GM12865 (cell line): ENCODE measurements around the gene MCC.

ENCODE experiments used
- DNase-seq: peaks from one replicate; pipeline ENCODE4 v3.0.0; 2010; ENCODE audit warnings: low read depth
- H3K4me3 ChIP-seq: 2 replicates; pipeline ENCODE4 v1.5.1; 2011; ENCODE audit warnings: mild to moderate bottlenecking, low read depth, low read length, control low read depth
- CTCF ChIP-seq: IDR thresholded peaks from 2 replicates; pipeline ENCODE4 v1.5.1; 2011; ENCODE audit warnings: low read length, control low read depth, low read depth, inconsistent platforms; ENCODE audit not compliant: insufficient read depth; ENCODE audit errors: missing control alignments

Gene MCC

GRCh38 chr5:113176196-113176595 lies 312.1 kb downstream of the MCC start:
- no peak for DNase-seq

DNA sequence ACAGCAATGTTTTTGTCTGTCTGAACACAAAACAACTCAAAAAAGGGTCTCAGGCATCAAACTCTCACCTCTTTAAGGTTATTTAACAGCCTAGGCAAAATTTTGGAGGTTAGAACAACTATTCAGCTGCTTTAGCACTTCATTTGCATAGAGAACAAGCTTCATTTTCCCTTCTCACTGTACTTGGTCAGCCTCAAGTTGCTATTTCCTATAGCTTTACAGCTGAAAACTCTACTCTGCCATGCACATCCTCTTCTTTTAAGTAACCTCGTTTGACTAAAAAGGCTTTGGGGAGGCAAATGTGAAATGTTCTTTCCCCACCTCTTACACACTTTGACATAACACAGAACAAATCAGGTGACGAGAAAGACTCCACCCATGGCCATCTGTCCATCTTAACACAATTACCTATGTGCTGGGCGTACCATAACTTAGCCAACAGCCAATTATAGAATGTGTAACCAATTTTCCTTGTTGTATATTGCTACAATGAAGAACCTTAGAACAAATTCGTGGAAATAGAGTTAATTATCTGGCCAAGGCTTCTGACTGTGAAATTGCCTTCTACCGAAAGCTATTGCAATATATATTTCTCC lies 315.9 kb downstream of the MCC start:
- TF ChIP-seq CTCF: no peak
- peak; percentile 19 for DNase-seq
- no peak overlapping the region for H3K4me3 ChIP-seq

More at GRCh38 chr5:113176196-113176595, 312.1 kb downstream of the MCC start:
- TF ChIP-seq CTCF: no peak
- H3K4me3 ChIP-seq: no peak overlapping the region

DNA sequence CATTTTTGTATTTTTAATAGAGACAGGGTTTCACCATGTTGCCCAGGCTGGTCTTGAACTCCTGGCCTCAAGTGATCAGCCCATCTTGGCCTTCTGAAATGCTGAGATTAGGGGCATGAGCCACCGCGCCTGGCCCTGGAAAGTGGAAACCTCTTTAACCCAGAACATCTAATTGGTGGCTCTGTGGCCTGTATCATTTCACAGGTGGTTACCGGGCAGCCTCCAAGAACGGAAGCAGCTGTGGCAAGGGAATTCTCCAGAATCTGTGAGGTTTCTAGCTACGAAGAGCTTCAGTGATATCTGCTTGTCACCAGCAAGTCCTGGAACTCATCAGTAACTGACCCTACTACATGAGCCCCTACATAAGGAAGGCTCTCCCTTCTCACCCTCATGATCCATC lies 316.7 kb downstream of the MCC start:
- no peak for DNase-seq
- no peak for TF ChIP-seq CTCF
- H3K4me3 ChIP-seq: no peak overlapping the region

GRCh38 chr5:113170707-113171106 lies 317.5 kb downstream of the MCC start:
- DNase-seq: no peak

DNA sequence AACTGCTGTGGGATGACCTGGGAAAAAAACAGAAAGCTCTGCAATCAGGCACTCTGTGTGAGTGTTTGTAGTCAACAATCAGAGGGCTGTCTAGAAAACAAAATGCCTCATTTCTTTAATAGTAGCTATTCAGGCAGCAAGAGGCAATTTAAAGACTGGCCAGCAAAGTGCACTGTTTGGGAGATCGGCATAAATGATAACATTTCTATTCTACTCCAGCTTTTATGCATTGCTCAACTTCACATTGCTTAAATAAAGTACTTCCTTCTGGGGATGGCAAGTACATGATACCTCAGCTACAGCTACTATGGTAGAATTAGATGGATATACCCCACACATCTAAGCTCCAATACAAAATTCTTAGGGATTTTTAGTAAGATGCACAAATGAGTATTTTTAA lies 318.5 kb downstream of the MCC start:
- no peak overlapping the region for H3K4me3 ChIP-seq
- TF ChIP-seq CTCF: no peak
- no peak for DNase-seq

More at GRCh38 chr5:113170707-113171106, 317.5 kb downstream of the MCC start:
- no peak for TF ChIP-seq CTCF
- H3K4me3 ChIP-seq: no peak overlapping the region

GRCh38 chr5:113167985-113168384 lies 320.3 kb downstream of the MCC start:
- DNase-seq: no peak
- no peak for TF ChIP-seq CTCF
- no peak overlapping the region for H3K4me3 ChIP-seq

DNA sequence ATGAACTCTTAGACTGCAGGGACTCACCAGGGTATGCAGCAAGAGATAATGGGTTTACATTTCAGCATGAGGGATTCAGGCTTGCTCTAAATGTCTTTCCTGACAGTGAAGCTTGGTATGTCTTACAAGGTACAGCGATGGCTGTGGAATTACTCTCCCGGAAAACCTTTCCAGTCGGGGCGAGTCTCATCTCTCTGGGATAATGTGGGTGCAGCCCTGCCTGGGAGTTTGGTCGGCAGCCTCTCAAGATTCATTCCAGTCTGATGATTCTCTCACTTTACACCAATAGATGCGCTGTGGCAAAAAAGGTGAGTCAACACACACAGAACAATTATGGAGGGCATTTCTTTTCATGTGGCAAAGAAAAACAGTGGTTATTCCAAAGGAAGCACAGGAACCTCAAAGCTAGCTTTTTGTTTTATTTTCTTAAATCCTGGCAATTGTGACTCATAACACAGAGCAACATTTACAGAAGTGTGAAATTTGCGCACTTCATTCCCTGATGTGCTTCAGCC lies 321.3 kb downstream of the MCC start:
- DNase-seq: no peak
- no peak for TF ChIP-seq CTCF
- H3K4me3 ChIP-seq: no peak overlapping the region
